Cardiac fibroblast (primary cell): ENCODE data around the gene TCIRG1.
"Not testable (repeated sequence)": the region's sequence is repeated elsewhere in the genome, so short reads cannot be mapped to it uniquely, and the experiment has no call there.

Experiments used
- DNase-seq, 2 donors: peaks; one replicate each; pipeline versions ENCODE4 v3.0.0 to v3.0.0-alpha.2; 2010; ENCODE audit warnings: low read depth in 2 of 2
- H3K4me3 ChIP-seq, 2 donors: replicated peaks in 1 of 2; 1 replicate in 1 of 2; 2 replicates in 1 of 2; pipeline ENCODE4 v1.5.1; 2011; ENCODE audit warnings: low read depth in 2 of 2, low read length in 2 of 2, mild to moderate bottlenecking in 2 of 2, moderate library complexity in 1 of 2
- CTCF ChIP-seq: IDR thresholded peaks from one replicate; pipeline ENCODE4 v1.5.1; 2011; ENCODE audit warnings: low read depth, mild to moderate bottlenecking, low read length, inconsistent platforms

The TCIRG1 gene

GRCh38 chr11:68090287-68090686 is 51.5 kb downstream of the TCIRG1 start:
- TF ChIP-seq CTCF, result no peak
- H3K4me3 ChIP-seq, result no peak overlapping the region
- DNase-seq, result no peak

- H3K4me3 ChIP-seq, result no peak overlapping the region
- peak in 1 of 2 donors; percentile 42 for DNase-seq
- TF ChIP-seq CTCF, result no peak
Measured at GRCh38 chr11:68090706-68091105, 51.9 kb downstream of the TCIRG1 start.

GRCh38 chr11:68092411-68092810 is 53.6 kb downstream of the TCIRG1 start:
- no peak for DNase-seq
- no peak overlapping the region for H3K4me3 ChIP-seq
- TF ChIP-seq CTCF, result no peak

GRCh38 chr11:68092946-68093345 is 54.1 kb downstream of the TCIRG1 start:
- not testable (repeated sequence) for H3K4me3 ChIP-seq, DNase-seq

GRCh38 chr11:68093565-68093964 is 54.7 kb downstream of the TCIRG1 start:
- no peak overlapping the region for H3K4me3 ChIP-seq
- no peak for TF ChIP-seq CTCF
- DNase-seq, result no peak

- DNase-seq, result no peak
- no peak for TF ChIP-seq CTCF
- H3K4me3 ChIP-seq, result no peak overlapping the region
Measured at GRCh38 chr11:68096962-68097361, 58.1 kb downstream of the TCIRG1 start.

- H3K4me3 ChIP-seq, result no peak overlapping the region
- no peak for TF ChIP-seq CTCF
- no peak for DNase-seq
Measured at GRCh38 chr11:68099057-68099456, 60.2 kb downstream of the TCIRG1 start.
